Measurements from ENCODE around the gene SPRY1.

The SPRY1 gene

DNA sequence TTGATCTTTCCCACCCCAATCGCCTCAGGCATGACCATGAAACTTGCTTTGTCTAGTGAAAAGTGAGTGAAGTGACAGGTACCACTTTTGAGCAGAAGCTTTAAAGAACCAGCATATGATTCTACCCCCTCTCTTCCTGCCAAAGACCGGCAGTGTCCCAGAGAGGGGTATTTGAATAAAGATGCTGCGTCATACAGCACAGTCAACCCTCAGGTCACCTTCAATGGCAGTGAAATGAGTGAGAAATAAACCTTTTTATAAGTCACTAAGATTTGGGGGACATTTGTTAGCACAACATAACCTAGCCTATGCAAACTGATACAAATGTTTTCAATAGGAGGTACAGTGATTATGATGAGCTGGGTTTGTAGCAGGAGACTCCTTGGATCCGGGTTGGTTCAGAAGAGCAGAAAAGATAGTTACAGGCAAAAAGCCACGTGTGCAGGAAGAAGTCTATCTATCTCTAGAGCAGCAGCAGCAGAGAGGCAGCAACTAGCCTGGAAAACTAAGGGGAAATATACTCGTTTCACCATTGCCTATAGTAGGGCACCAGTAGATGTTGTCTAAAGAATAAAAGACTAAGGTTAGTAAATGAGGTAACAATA, 30.3 kb upstream of the SPRY1 start:
- no peak for DNase-seq (ENCODE audit: low spot score)
- in situ Hi-C loops (cut with MboI; ENCODE audit: low sequenced_read_pairs, unreplicated experiment), result no loop called here
- TF ChIP-seq CTCF (IDR thresholded peaks at IDR 0.05; ENCODE audit: borderline replicate concordance, control extremely low read depth, extremely low read depth, insufficient read depth, missing control alignments), result no peak

DNA sequence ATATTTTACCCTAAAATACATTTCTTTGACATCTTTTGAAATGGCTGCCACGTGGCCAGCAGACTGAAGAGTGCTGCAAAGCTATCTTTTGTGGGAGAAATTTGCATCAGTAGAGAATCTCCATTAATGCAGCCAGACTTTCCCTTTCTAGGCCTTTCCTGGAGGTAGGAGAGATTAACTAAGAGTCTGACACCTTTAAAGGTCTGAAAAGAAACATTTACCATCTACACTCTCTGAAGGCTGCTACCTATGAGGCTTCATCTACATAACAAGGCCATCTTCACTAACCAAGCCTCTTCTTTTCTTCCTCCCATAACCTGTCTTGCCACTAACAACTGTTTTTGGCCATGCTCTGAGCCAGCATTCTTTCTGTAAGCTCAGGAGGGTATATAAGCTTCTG, 17.8 kb upstream of the SPRY1 start:
- in situ Hi-C loops (cut with MboI; ENCODE audit: low sequenced_read_pairs, unreplicated experiment), result loop anchor here (25.0 kb wide), 2 partner anchors 284 to 634 kb away; no protein-coding TSS in a partner anchor
- no peak for DNase-seq (ENCODE audit: low spot score)
- TF ChIP-seq CTCF (IDR thresholded peaks at IDR 0.05; ENCODE audit: borderline replicate concordance, control extremely low read depth, extremely low read depth, insufficient read depth, missing control alignments), result no peak

DNA sequence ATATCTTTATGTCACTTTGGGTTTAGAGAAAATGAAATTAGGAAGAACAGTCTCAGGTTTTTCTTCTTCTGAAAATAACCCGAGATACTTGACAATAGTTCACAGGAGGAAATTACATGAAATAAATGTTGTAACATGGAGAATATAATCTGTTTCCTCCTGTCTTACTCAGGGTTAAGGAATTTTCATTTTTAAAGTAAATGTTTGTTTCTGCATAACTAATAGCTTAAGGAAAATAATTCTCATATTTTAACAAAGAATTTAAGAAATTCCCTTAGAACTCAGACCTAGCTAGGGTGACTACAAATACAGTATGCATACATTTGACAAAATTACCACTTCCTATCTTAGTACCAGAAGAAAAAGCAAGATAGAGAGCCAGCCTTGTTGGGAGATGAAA, 17.2 kb upstream of the SPRY1 start:
- TF ChIP-seq CTCF (IDR thresholded peaks at IDR 0.05; ENCODE audit: borderline replicate concordance, control extremely low read depth, extremely low read depth, insufficient read depth, missing control alignments), result no peak
- DNase-seq (ENCODE audit: low spot score), result no peak
- in situ Hi-C loops (cut with MboI; ENCODE audit: low sequenced_read_pairs, unreplicated experiment), result loop anchor here (25.0 kb wide), 2 partner anchors 283 to 633 kb away; no protein-coding TSS in a partner anchor

DNA sequence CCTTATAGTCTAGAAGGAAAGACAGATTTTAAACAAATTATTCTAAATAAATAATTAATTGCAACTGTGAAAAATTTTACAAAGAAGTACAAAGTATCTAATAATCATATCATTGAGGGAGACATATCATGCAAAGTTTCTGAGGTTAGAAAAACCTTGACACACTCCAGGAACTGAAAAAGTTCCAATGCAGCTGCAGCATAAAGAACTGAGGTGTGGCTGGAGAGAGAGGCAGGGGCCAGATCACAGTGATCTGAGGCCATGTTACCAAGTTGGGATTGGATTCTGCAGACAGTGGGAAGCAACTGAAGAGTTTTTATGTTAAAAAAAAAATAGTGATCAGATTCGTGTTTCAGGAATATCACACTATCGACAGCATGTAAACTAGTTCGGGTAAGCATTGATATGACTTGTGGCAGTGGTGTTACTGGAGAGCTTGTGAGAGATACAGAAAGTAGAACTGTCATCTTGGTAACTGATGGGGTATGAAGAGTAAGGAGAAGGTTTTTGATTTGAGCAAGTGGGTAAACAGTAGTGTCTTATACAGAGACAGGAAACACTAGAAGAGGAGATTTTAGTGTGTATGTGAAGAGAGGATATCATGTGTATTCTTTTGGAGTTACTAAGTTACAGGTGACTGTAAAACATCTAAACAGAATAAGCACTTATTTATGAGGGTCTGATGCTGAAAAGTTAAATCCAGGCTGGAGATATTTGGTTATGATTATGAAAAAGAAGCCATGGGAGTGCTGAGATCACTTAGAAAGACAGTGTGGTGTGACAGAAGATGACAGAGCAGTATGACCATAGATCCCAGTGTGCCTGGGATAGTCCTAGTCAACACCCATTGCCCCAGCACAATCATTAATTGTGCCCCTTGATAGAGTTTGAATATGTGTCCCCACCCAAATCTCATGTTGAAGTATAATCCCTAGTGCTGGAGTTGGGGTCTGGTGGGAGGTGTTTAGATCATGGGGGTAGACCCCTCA, 15.6 kb upstream of the SPRY1 start:
- in situ Hi-C loops (cut with MboI; ENCODE audit: low sequenced_read_pairs, unreplicated experiment), result loop anchor here (25.0 kb wide), 2 partner anchors 281 to 631 kb away; no protein-coding TSS in a partner anchor
- no peak for DNase-seq (ENCODE audit: low spot score)
- TF ChIP-seq CTCF (IDR thresholded peaks at IDR 0.05; ENCODE audit: borderline replicate concordance, control extremely low read depth, extremely low read depth, insufficient read depth, missing control alignments), result no peak

GRCh38 chr4:123381996-123382395, 14.6 kb upstream of the SPRY1 start:
- TF ChIP-seq CTCF (IDR thresholded peaks at IDR 0.05; ENCODE audit: borderline replicate concordance, control extremely low read depth, extremely low read depth, insufficient read depth, missing control alignments), result no peak

DNA sequence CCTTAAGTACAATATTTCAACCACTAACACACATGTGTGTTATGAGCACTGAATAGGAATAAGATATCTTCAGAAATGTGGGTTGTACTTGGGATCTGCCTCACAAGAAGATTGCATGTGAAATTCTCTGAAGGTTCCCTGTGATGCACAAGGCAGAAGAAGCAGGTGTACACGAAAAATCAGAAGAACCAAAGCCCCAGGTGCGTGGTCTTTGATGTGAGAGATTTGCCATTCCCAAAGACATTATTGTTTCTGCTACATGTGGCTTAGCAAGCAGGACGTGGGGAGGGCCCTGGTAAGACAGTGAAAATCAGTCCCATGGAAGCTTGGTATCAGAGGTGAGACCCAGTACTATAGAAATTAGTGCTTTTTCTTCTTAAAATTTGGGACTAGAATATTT, 13.0 kb upstream of the SPRY1 start:
- DNase-seq (ENCODE audit: low spot score), result no peak
- in situ Hi-C loops (cut with MboI; ENCODE audit: low sequenced_read_pairs, unreplicated experiment), result loop anchor here (25.0 kb wide), 2 partner anchors 279 to 629 kb away; no protein-coding TSS in a partner anchor
- no peak for TF ChIP-seq CTCF (IDR thresholded peaks at IDR 0.05; ENCODE audit: borderline replicate concordance, control extremely low read depth, extremely low read depth, insufficient read depth, missing control alignments)

More at GRCh38 chr4:123381996-123382395, 14.6 kb upstream of the SPRY1 start:
- DNase-seq (ENCODE audit: low spot score), result no peak
- in situ Hi-C loops (cut with MboI; ENCODE audit: low sequenced_read_pairs, unreplicated experiment), result loop anchor here (25.0 kb wide), 2 partner anchors 280 to 630 kb away; no protein-coding TSS in a partner anchor

Measured in GM13976 (cell line).